NCI-H1694 treated with DMSO at 0.1 percent for 48 hours (cell line): ENCODE data around the gene POLR3GL.
"Not testable (repeated sequence)": the region's sequence is repeated elsewhere in the genome, so short reads cannot be mapped to it uniquely, and the experiment has no call there.

Experiments used
- DNase-seq: peaks from one replicate; lab custom pipeline; 2025; lab: John Stamatoyannopoulos, UW

The POLR3GL gene, protein sequence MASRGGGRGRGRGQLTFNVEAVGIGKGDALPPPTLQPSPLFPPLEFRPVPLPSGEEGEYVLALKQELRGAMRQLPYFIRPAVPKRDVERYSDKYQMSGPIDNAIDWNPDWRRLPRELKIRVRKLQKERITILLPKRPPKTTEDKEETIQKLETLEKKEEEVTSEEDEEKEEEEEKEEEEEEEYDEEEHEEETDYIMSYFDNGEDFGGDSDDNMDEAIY

GRCh38 chr1:145964328-145965118 is at the start of gene POLR3GL, which contains the start of gene ANKRD34A:
Gene POLR3GL, plus strand, starts transcription at chr1:145964690. Its CDS starts 10,176 bp downstream, at chr1:145974866.
Gene ANKRD34A, minus strand, starts transcription at chr1:145964575. Its CDS starts 2,816 bp downstream, at chr1:145961759.
- peak; percentile 78 for DNase-seq

DNA sequence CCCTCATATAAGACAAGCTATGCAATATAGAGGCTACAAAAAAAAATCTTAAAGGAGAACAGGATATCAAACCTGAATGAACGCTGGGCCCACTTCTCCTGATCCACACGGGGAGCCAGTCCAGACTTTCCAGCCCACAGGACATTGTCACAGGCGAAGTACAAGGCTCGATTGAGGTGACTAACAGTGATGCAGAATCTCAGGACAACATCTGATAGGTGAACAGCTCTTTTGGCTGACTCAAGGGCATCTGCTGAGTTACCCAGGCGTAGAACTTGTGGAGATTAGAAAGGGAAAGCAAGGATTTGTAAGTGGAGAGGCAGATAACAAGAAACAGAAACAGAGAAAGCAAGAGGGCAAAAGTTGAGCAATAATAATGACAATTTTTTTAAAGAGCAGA is 47.7 kb upstream of the POLR3GL start:
- no peak for DNase-seq

DNA sequence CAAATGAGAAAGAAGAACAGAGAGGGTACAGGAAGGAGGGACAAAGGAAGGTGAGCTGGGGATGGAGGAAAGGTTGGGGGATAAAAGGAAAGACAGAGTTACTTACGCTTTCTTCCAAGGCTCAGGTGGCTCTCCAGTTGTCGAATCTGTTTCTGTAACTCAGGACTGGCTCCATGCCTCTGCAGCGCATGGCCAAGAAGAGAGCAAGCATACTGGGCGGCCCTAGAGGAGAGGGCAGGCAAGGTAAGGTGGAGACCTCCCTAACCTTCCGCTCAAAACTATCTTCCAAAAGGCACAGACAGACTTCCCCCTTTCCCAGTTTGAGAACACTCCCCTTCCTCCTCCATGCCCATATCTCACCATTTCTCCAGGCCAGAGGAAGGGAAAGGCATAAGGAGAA is 46.9 kb upstream of the POLR3GL start:
- no peak for DNase-seq

GRCh38 chr1:145918144-145918991 is 46.1 kb upstream of the POLR3GL start, which contains the start of gene PEX11B:
Gene PEX11B, minus strand, starts transcription at chr1:145918717. Its CDS starts 29 bp downstream, at chr1:145918688.
- DNase-seq = peak; percentile 53

- no peak for DNase-seq
Measured at GRCh38 chr1:145918992-145919939, 45.2 kb upstream of the POLR3GL start.

- not testable (repeated sequence) for DNase-seq
Measured at GRCh38 chr1:145920297-145920696, 44.2 kb upstream of the POLR3GL start.

GRCh38 chr1:145922266-145922665 is 42.2 kb upstream of the POLR3GL start:
- no peak for DNase-seq

DNA sequence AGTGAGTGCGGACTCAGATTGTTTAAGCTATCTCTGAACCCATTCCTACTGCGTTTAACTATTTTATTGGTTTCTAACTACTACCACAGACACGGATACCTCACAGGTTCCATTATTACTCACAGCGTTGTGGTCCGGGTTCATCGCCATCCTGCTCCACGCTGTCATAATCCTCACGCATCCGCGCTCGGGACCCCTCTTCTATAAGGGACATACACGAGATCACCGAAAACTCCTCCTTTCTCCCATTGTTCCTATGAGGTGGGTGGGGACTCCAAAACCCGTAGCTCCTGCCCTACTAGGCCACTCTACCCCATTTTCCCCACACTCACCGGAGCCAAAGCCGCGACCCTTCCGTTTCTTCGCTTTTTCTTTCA is 37.8 kb upstream of the POLR3GL start:
- DNase-seq = no peak

GRCh38 chr1:145927063-145927886 is 37.2 kb upstream of the POLR3GL start, which contains the start of gene RBM8A:
Gene RBM8A, minus strand, starts transcription at chr1:145927484. Its CDS starts 58 bp downstream, at chr1:145927426.
- peak; percentile 99 for DNase-seq

- no peak for DNase-seq
Measured at GRCh38 chr1:145927916-145928643, 36.4 kb upstream of the POLR3GL start.

- DNase-seq = not testable (repeated sequence)
Measured at GRCh38 chr1:145932522-145933009, 31.9 kb upstream of the POLR3GL start.

DNA sequence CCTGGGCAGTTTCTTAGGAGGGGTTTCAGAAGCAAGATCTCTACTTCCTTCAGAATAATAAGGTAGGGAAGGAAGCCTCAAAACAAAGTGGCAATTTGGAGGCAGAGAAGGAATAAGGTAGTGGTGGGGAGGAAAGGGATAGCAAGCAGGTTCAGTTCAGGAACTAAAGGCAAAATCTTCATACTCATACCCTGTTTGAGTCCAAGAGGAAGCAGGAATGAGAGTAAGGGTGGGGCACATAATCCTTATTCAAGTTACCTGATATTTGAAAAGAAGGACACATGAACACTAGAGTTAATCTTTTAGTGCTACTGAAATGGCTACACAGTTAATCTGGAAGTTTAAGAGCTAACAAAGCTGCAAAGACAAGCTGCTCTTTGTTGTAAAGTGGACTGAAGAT is 28.8 kb upstream of the POLR3GL start:
- no peak for DNase-seq

- DNase-seq = no peak
Measured at GRCh38 chr1:145936247-145936646, 28.2 kb upstream of the POLR3GL start.

GRCh38 chr1:145937436-145937835 is 27.1 kb upstream of the POLR3GL start:
- no peak for DNase-seq

GRCh38 chr1:145942405-145942804 is 22.1 kb upstream of the POLR3GL start:
- DNase-seq = no peak

DNA sequence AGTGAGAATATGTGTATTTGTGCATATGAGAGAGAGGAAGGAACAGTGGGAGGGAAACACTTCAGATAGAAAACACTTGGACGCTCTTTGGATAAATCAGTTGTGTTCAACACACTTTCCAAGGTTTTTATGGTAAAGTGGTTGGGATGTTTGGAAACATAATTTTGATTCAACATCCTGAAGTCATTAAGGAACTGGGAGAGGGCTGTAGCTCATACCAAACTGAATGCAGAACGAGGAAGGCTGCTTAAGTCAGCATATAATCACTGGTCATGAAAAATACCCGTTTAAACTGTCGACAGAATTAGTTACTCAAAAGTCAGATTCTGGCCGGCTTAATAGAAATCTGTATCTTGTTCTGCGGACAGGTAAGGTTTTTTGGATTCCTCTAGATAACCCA is 21.6 kb upstream of the POLR3GL start:
- no peak for DNase-seq

- DNase-seq = no peak
Measured at GRCh38 chr1:145944532-145944931, 20.0 kb upstream of the POLR3GL start.

DNA sequence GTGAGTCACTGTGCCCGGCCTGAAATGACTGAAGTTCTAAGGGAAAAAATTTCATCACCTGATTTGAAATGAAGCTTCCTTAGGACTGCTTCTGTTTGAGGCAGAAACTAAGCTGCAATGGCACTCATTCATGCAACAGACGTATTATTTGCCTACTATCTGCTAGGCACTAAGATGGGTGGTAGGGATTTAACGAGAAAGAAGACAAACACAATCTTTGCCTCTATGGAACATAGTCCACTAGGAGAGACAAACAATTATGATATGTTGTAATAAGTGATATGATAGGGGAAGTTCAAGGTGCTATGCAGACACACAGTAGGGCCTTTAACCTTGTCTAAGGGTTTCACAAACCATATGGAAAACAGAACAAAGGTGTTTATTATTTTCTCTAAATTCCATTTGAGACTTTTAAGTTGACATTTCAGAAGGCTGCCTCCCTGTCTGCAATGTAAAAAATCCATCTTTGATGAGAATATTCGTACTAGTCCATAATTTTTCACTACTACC is 18.0 kb upstream of the POLR3GL start:
- DNase-seq = no peak

DNA sequence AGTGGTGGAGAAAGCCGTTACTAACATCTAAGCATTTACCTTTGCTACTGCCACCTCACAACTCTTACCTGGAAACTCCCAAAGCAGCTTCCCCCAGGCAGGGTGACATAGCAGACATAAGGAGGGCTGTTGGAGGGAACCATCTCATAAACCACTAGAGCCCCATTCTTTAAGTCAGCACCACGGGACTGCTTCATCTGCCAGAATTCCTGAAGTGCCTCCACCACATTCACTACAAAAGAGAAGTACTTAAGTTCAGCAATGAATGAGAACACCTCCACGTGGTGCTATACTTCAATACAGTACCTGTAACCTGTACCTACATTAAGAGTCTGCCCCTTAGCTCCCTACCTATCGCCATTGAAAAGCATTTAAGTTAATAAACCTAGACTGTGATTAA is 16.9 kb upstream of the POLR3GL start:
- DNase-seq = no peak
